HK-2 (cell line): Measurements from ENCODE around the gene IRF6.

Source experiments
- DNase-seq: peaks from one replicate; pipeline ENCODE4 v3.0.0-alpha.2; 2018; ENCODE audit not compliant: unreplicated experiment

Gene IRF6

GRCh38 chr1:209790286-209791193 is 15.4 kb downstream of the IRF6 start:
- DNase-seq, result no peak

- DNase-seq, result no peak
Observed at GRCh38 chr1:209789245-209789644, 16.7 kb downstream of the IRF6 start.

GRCh38 chr1:209787551-209787950 is 18.4 kb downstream of the IRF6 start:
- no peak for DNase-seq

- DNase-seq, result no peak
Observed at GRCh38 chr1:209786146-209786545, 19.8 kb downstream of the IRF6 start.

- no peak for DNase-seq
Observed at GRCh38 chr1:209785592-209785991, 20.4 kb downstream of the IRF6 start.

GRCh38 chr1:209784265-209785169 is 21.4 kb downstream of the IRF6 start, which contains the start of gene C1orf74:
TSS of gene C1orf74 (minus strand) at chr1:209784559. CDS start at chr1:209783634, 925 bp downstream.
- DNase-seq, result peak; percentile 100

GRCh38 chr1:209783386-209783785 is 22.6 kb downstream of the IRF6 start:
- no peak for DNase-seq

GRCh38 chr1:209780268-209780667 is 25.7 kb downstream of the IRF6 start:
- no peak for DNase-seq

- no peak for DNase-seq
Observed at GRCh38 chr1:209778102-209778501, 27.8 kb downstream of the IRF6 start.

- DNase-seq, result no peak
Observed at GRCh38 chr1:209777587-209777986, 28.4 kb downstream of the IRF6 start.

GRCh38 chr1:209775678-209776077 is 30.3 kb downstream of the IRF6 start:
- DNase-seq, result no peak

- no peak for DNase-seq
Observed at GRCh38 chr1:209774592-209774991, 31.4 kb downstream of the IRF6 start.

- DNase-seq, result no peak
Observed at GRCh38 chr1:209772126-209772525, 33.8 kb downstream of the IRF6 start.

GRCh38 chr1:209770636-209771415 is 35.1 kb downstream of the IRF6 start:
- DNase-seq, result no peak

- DNase-seq, result no peak
Observed at GRCh38 chr1:209769971-209770370, 36.0 kb downstream of the IRF6 start.

GRCh38 chr1:209769171-209769904 is 36.6 kb downstream of the IRF6 start:
- no peak for DNase-seq

- DNase-seq, result no peak
Observed at GRCh38 chr1:209768354-209768774, 37.6 kb downstream of the IRF6 start.

GRCh38 chr1:209767706-209768105 is 38.2 kb downstream of the IRF6 start:
- DNase-seq, result no peak

GRCh38 chr1:209767096-209767495 is 38.8 kb downstream of the IRF6 start:
- DNase-seq, result no peak

- no peak for DNase-seq
Observed at GRCh38 chr1:209766051-209766450, 39.9 kb downstream of the IRF6 start.
